HEK293 (cell line): ENCODE measurements around the gene IFI6.
A peak's percentile ranks its signal among the peaks of the same experiment; 100 is the strongest.

Source experiments
- CTCF ChIA-PET: fragments of 350-600 bp; formaldehyde crosslinking; extraction: SDS; loops from one replicate; lab custom pipeline; 2021; ENCODE audit warnings: antibody characterized with exemption; lab: Yijun Ruan, JAX
- POLR2A ChIA-PET: fragments of 300-600 bp; formaldehyde crosslinking; extraction: SDS; loops from one replicate; lab custom pipeline; 2020; ENCODE audit warnings: antibody characterized with exemption, inconsistent platforms; lab: Yijun Ruan, JAX
- H3K27ac ChIP-seq: fragments of 200-500 bp; sonication (Bioruptor generic); 2 replicates; pipeline ENCODE4 v1.5.1; 2014; ENCODE audit warnings: low read depth, low read length, control low read depth, inconsistent platforms; ENCODE audit errors: extremely low read depth
- H3K36me3 ChIP-seq, 2 experiments: fragments of 200-500 bp in 1 of 2; sonication (Bioruptor generic) in 1 of 2; 1 replicate in 1 of 2; 2 replicates in 1 of 2; pipeline ENCODE4 v1.5.1; 2014 to 2017; ENCODE audit warnings: inconsistent platforms in 2 of 2, low read length in 2 of 2; ENCODE audit not compliant: control insufficient read depth in 2 of 2, insufficient read depth in 1 of 2
- H3K4me1 ChIP-seq: fragments of 200-500 bp; sonication (Bioruptor generic); 2 replicates; pipeline ENCODE4 v1.5.1; 2014; ENCODE audit warnings: mild to moderate bottlenecking, low read length, inconsistent platforms; ENCODE audit not compliant: control insufficient read depth, insufficient read depth
- H3K4me3 ChIP-seq: 2 replicates; pipeline ENCODE4 v1.5.1; 2011; ENCODE audit warnings: low read depth, mild to moderate bottlenecking, control low read depth, low read length, moderate library complexity
- H3K9me3 ChIP-seq: fragments of 200-500 bp; sonication (Bioruptor generic); 2 replicates; pipeline ENCODE4 v1.5.1; 2014; ENCODE audit warnings: low read depth, low read length, inconsistent platforms; ENCODE audit not compliant: control insufficient read depth, insufficient read depth
- HOXA7 ChIP-seq: sonication (generic); formaldehyde crosslinking; IDR thresholded peaks from 2 replicates; pipeline ENCODE4 v1.8.1; 2022; ENCODE audit warnings: missing genetic modification reagents, borderline replicate concordance
- PRDM1 ChIP-seq: fragments of 450-650 bp; formaldehyde crosslinking; IDR thresholded peaks from 2 replicates; pipeline ENCODE4; 2016; ENCODE audit warnings: missing biosample characterization, missing genetic modification characterization
- ZBTB20 ChIP-seq: fragments of 450-650 bp; formaldehyde crosslinking; IDR thresholded peaks from 2 replicates; pipeline ENCODE4 v1.5.1; 2016; ENCODE audit warnings: missing biosample characterization, missing genetic modification characterization
- ZNF48 ChIP-seq: fragments of 450-650 bp; formaldehyde crosslinking; IDR thresholded peaks from 2 replicates; pipeline ENCODE4 v1.5.1; 2016; ENCODE audit warnings: missing biosample characterization, missing genetic modification characterization
- ZNF501 ChIP-seq: fragments of 450-650 bp; formaldehyde crosslinking; IDR thresholded peaks from 2 replicates; pipeline ENCODE4 v1.5.1; 2016; ENCODE audit warnings: missing biosample characterization, missing genetic modification characterization
- ZNF580 ChIP-seq: fragments of 450-650 bp; formaldehyde crosslinking; IDR thresholded peaks from 2 replicates; pipeline ENCODE4 v1.5.1; 2016; ENCODE audit warnings: missing biosample characterization, missing genetic modification characterization
- ZNF623 ChIP-seq: fragments of 450-650 bp; formaldehyde crosslinking; IDR thresholded peaks from 2 replicates; pipeline ENCODE4 v1.5.1; 2016; ENCODE audit warnings: missing biosample characterization, missing genetic modification characterization
- ZNF664 ChIP-seq: fragments of 450-650 bp; formaldehyde crosslinking; IDR thresholded peaks from 2 replicates; pipeline ENCODE4 v1.5.1; 2016; ENCODE audit warnings: missing biosample characterization, missing genetic modification characterization
- ZNF843 ChIP-seq: fragments of 450-650 bp; formaldehyde crosslinking; IDR thresholded peaks from 2 replicates; pipeline ENCODE4 v1.5.1; 2016; ENCODE audit warnings: missing biosample characterization, missing genetic modification characterization
- TF ChIP-seq, protein P1 (sequence below): fragments of 450-650 bp; formaldehyde crosslinking; IDR thresholded peaks from 2 replicates; pipeline ENCODE4 v1.5.1; 2016; ENCODE audit warnings: missing biosample characterization, missing genetic modification characterization
- TF ChIP-seq, protein P2 (sequence below): fragments of 450-650 bp; formaldehyde crosslinking; conservative IDR thresholded peaks from 2 replicates; pipeline ENCODE4 v1.5.1; 2016; ENCODE audit warnings: low read depth, missing biosample characterization, missing genetic modification characterization

Gene IFI6

GRCh38 chr1:27690183-27690582 is 18.2 kb upstream of the IFI6 start:
- H3K27ac ChIP-seq: no peak overlapping the region
- POLR2A ChIA-PET: no interaction called here
- CTCF ChIA-PET: no interaction called here
- no peaks in the 10 kb centered on the region for H3K9me3 ChIP-seq
- TF ChIP-seq ZNF580 (tag by site-specific recombination): no peak
- no peak for TF ChIP-seq ZNF501 (tag by site-specific recombination)
- 0 out of 2 replicates have a peak, but pooled peaks have one; percentile 2 for TF ChIP-seq ZNF664
- H3K4me3 ChIP-seq: no peak overlapping the region
- no peaks in the 10 kb centered on the region for H3K36me3 ChIP-seq
- no peaks in the 10 kb centered on the region for H3K4me1 ChIP-seq

- no peak overlapping the region for H3K27ac ChIP-seq
- H3K4me1 ChIP-seq: no peaks in the 10 kb centered on the region
- ChIA-PET POLR2A (interaction anchor here (0.7 kb wide), 1 partner anchor 59 kb away, joined by 4 read pairs; no protein-coding TSS in a partner anchor), CTCF (no interaction called here)
- H3K36me3 ChIP-seq: no peaks in the 10 kb centered on the region
- H3K4me3 ChIP-seq: no peak overlapping the region
- no peaks in the 10 kb centered on the region for H3K9me3 ChIP-seq
- TF ChIP-seq, protein P1, sequence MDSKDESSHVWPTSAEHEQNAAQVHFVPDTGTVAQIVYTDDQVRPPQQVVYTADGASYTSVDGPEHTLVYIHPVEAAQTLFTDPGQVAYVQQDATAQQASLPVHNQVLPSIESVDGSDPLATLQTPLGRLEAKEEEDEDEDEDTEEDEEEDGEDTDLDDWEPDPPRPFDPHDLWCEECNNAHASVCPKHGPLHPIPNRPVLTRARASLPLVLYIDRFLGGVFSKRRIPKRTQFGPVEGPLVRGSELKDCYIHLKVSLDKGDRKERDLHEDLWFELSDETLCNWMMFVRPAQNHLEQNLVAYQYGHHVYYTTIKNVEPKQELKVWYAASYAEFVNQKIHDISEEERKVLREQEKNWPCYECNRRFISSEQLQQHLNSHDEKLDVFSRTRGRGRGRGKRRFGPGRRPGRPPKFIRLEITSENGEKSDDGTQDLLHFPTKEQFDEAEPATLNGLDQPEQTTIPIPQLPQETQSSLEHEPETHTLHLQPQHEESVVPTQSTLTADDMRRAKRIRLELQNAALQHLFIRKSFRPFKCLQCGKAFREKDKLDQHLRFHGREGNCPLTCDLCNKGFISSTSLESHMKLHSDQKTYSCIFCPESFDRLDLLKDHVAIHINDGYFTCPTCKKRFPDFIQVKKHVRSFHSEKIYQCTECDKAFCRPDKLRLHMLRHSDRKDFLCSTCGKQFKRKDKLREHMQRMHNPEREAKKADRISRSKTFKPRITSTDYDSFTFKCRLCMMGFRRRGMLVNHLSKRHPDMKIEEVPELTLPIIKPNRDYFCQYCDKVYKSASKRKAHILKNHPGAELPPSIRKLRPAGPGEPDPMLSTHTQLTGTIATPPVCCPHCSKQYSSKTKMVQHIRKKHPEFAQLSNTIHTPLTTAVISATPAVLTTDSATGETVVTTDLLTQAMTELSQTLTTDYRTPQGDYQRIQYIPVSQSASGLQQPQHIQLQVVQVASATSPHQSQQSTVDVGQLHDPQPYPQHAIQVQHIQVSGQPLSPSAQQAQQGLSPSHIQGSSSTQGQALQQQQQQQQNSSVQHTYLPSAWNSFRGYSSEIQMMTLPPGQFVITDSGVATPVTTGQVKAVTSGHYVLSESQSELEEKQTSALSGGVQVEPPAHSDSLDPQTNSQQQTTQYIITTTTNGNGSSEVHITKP (tag by site-specific recombination): 0 out of 2 replicates have a peak, but pooled peaks have one; percentile 36
- TF ChIP-seq, protein P2, sequence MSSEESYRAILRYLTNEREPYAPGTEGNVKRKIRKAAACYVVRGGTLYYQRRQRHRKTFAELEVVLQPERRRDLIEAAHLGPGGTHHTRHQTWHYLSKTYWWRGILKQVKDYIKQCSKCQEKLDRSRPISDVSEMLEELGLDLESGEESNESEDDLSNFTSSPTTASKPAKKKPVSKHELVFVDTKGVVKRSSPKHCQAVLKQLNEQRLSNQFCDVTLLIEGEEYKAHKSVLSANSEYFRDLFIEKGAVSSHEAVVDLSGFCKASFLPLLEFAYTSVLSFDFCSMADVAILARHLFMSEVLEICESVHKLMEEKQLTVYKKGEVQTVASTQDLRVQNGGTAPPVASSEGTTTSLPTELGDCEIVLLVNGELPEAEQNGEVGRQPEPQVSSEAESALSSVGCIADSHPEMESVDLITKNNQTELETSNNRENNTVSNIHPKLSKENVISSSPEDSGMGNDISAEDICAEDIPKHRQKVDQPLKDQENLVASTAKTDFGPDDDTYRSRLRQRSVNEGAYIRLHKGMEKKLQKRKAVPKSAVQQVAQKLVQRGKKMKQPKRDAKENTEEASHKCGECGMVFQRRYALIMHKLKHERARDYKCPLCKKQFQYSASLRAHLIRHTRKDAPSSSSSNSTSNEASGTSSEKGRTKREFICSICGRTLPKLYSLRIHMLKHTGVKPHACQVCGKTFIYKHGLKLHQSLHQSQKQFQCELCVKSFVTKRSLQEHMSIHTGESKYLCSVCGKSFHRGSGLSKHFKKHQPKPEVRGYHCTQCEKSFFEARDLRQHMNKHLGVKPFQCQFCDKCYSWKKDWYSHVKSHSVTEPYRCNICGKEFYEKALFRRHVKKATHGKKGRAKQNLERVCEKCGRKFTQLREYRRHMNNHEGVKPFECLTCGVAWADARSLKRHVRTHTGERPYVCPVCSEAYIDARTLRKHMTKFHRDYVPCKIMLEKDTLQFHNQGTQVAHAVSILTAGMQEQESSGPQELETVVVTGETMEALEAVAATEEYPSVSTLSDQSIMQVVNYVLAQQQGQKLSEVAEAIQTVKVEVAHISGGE: no peak
- TF ChIP-seq PRDM1 (tag by site-specific recombination) (0 out of 2 replicates have a peak, but pooled peaks have one; percentile 19), ZNF664 (peak; percentile 82)
These were observed 17.6 kb upstream of the IFI6 start for GRCh38 chr1:27689423-27690173.

- ChIA-PET POLR2A (interaction anchor here (1.2 kb wide), 1 partner anchor 16 kb away, joined by 4 read pairs; the partner anchor contains the start of gene IFI6), CTCF (interaction anchor here (0.8 to 1.0 kb wide), 2 partner anchors 18 to 131 kb away, joined by 4 read pairs; no protein-coding TSS in a partner anchor)
- H3K9me3 ChIP-seq: no peaks in the 10 kb centered on the region
- H3K36me3 ChIP-seq: no peaks in the 10 kb centered on the region
- H3K27ac ChIP-seq: no peak overlapping the region
- H3K4me1 ChIP-seq: no peaks in the 10 kb centered on the region
- no peak overlapping the region for H3K4me3 ChIP-seq
- TF ChIP-seq ZNF843 (tag by site-specific recombination): no peak
- no peak for TF ChIP-seq ZNF48 (tag by site-specific recombination)
- no peak for TF ChIP-seq ZNF623
- TF ChIP-seq ZBTB20 (tag by site-specific recombination): no peak
- no peak for TF ChIP-seq HOXA7 (CRISPR knock-in tag)
These were observed 15.9 kb upstream of the IFI6 start for GRCh38 chr1:27687906-27688305.
